K562 (cell line): ENCODE results near the gene TRIM31. TPM values are rescaled to one million over a fixed set of nuclear protein-coding genes. Genes with fewer than 3 reads are reported as not detected.

Experiments
- BCL6 ChIP-seq: fragments of 250-450 bp; sonication (Bioruptor Pico); IDR thresholded peaks from 2 replicates; pipeline ENCODE4 v1.4.0; 2020
- HIVEP1 ChIP-seq: fragments of 250-450 bp; sonication (Bioruptor Pico); IDR thresholded peaks from 2 replicates; pipeline ENCODE4 v1.4.0; 2020; ENCODE audit warnings: mild to moderate bottlenecking
- TAF15 ChIP-seq: fragments of 200-400 bp; formaldehyde crosslinking; IDR thresholded peaks from 2 replicates; pipeline ENCODE4 v1.6.1; 2017; ENCODE audit warnings: mild to moderate bottlenecking, low read depth, low read length, moderate library complexity
- TSC22D4 ChIP-seq: fragments of 450-650 bp; IDR thresholded peaks from 2 replicates; pipeline ENCODE4 v1.6.1; 2016; ENCODE audit warnings: missing genetic modification characterization, missing biosample characterization, control low read depth
- ZNF41 ChIP-seq: fragments of 250-450 bp; sonication (Bioruptor Pico); conservative IDR thresholded peaks from 2 replicates; pipeline ENCODE4 v1.4.0; 2020; ENCODE audit warnings: mild to moderate bottlenecking
- polyA plus RNA-seq, 8 experiments: library from polyadenylated mRNA; depleted of rRNA in 4 of 8; stranded (reverse) in 5 of 8; unstranded in 3 of 8; fragments of >200 nt; fragmentation: Nextera tagmentation in 2 of 8; fragmentation: Illumina TruSeq in 1 of 8; extraction: Ambion mirVana in 2 of 8; extraction: Trizol in 1 of 8; gene quantifications; 2 replicates each; pipeline versions ENCODE4 v1.2.1 to v1.2.3, GENCODE V29; 2011 to 2014; ENCODE audit warnings: inconsistent platforms in 1 of 8, missing spikeins in 1 of 8
- total RNA-seq, 7 experiments: library from RNA; depleted of rRNA in 6 of 7; stranded (reverse); fragments of >200 nt in 6 of 7; fragmentation: Illumina TruSeq in 2 of 7; extraction: Trizol in 2 of 7; gene quantifications; 2 replicates each; pipeline versions ENCODE4 v1.2.1 to v1.2.3, GENCODE V29; 2011 to 2021; ENCODE audit warnings: low replicate concordance in 1 of 7
- TF ChIP-seq, protein P1 (sequence below): fragments of 250-450 bp; sonication (Bioruptor Pico); IDR thresholded peaks from 2 replicates; pipeline ENCODE4 v1.9.0; 2021; ENCODE audit warnings: mild to moderate bottlenecking
- TF ChIP-seq, protein P2 (sequence below): sonication (generic); formaldehyde crosslinking; IDR thresholded peaks from 2 replicates; pipeline ENCODE4 v1.8.1; 2022; ENCODE audit warnings: missing genetic modification reagents
- TF ChIP-seq, protein P3 (sequence below), 2 experiments: fragments of 450-650 bp; formaldehyde crosslinking in 1 of 2; IDR thresholded peaks; 2 replicates each; pipeline versions ENCODE4 v1.4.0 to v1.6.1; 2014 to 2020; ENCODE audit warnings: mild to moderate bottlenecking in 2 of 2, borderline replicate concordance in 1 of 2, low read depth in 1 of 2
- TF ChIP-seq, protein P4 (sequence below): sonication (generic); formaldehyde crosslinking; IDR thresholded peaks from 2 replicates; pipeline ENCODE4 v1.8.0; 2022; ENCODE audit warnings: missing genetic modification reagents, mild to moderate bottlenecking, borderline replicate concordance
- TF ChIP-seq, protein P5 (sequence below): fragments of 200-800 bp; sonication (Bioruptor generic); IDR thresholded peaks from 2 replicates; pipeline ENCODE4 v1.6.1; 2016; ENCODE audit warnings: missing genetic modification characterization, missing compliant biosample characterization

Gene TRIM31
- total and polyA plus RNA-seq, 9 of the 15 experiments (the other 6 are each of a cell fraction or from before 2014, with no cell fraction given), result not detected

DNA sequence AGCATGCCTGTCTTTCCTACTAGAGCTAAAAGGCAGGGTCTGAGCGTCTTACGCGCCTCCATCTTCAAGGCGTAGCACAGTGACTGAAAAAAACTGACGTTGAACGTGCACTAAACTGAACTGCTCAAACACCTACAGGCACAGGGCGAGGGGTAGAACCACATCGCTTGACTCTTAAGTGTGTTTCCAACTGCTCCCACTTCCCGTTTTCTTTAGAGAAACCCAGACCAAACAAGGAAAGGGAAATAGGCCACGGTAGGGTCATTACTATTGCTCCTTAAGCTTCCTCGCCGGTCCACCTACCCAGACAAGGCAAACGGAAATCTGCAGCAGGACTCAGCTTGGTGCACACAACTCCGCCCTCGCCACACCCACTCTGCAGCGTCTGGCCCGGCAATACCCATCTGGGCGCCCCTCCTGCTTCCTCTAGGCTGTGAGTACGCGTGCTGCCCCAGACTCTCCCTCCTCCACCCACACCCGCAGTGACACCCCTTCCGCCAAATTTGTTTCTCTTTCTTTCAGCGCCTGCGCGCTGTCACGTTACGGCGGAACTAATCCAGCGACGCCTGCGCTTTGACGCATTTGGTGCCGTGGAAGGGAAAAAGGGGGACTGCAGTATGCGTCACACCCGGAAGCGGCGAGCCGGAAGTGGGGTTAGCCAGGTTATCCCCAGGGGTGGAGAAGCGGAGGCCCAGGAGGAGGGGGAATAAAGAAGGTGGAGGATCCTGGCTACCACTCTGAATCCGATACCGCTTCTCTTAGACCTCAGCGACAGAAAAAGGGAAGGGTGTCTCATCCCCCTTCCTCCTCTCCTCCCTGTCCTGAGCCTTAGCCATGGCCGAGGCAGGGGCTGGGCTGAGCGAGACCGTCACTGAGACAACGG, 46.1 kb downstream of the TRIM31 start, which contains the start of gene PPP1R11 (continued):
- TF ChIP-seq, protein P1, sequence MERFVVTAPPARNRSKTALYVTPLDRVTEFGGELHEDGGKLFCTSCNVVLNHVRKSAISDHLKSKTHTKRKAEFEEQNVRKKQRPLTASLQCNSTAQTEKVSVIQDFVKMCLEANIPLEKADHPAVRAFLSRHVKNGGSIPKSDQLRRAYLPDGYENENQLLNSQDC (CRISPR knock-in tag), result no peak
- TF ChIP-seq HIVEP1 (CRISPR knock-in tag), result 0 out of 2 replicates have a peak, but pooled peaks have one; percentile 48
- TF ChIP-seq, protein P2, sequence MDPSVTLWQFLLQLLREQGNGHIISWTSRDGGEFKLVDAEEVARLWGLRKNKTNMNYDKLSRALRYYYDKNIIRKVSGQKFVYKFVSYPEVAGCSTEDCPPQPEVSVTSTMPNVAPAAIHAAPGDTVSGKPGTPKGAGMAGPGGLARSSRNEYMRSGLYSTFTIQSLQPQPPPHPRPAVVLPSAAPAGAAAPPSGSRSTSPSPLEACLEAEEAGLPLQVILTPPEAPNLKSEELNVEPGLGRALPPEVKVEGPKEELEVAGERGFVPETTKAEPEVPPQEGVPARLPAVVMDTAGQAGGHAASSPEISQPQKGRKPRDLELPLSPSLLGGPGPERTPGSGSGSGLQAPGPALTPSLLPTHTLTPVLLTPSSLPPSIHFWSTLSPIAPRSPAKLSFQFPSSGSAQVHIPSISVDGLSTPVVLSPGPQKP (CRISPR knock-in tag), result no peak
- no peak for TF ChIP-seq BCL6 (CRISPR knock-in tag)
- TF ChIP-seq, protein P3, sequence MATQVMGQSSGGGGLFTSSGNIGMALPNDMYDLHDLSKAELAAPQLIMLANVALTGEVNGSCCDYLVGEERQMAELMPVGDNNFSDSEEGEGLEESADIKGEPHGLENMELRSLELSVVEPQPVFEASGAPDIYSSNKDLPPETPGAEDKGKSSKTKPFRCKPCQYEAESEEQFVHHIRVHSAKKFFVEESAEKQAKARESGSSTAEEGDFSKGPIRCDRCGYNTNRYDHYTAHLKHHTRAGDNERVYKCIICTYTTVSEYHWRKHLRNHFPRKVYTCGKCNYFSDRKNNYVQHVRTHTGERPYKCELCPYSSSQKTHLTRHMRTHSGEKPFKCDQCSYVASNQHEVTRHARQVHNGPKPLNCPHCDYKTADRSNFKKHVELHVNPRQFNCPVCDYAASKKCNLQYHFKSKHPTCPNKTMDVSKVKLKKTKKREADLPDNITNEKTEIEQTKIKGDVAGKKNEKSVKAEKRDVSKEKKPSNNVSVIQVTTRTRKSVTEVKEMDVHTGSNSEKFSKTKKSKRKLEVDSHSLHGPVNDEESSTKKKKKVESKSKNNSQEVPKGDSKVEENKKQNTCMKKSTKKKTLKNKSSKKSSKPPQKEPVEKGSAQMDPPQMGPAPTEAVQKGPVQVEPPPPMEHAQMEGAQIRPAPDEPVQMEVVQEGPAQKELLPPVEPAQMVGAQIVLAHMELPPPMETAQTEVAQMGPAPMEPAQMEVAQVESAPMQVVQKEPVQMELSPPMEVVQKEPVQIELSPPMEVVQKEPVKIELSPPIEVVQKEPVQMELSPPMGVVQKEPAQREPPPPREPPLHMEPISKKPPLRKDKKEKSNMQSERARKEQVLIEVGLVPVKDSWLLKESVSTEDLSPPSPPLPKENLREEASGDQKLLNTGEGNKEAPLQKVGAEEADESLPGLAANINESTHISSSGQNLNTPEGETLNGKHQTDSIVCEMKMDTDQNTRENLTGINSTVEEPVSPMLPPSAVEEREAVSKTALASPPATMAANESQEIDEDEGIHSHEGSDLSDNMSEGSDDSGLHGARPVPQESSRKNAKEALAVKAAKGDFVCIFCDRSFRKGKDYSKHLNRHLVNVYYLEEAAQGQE (IDR thresholded peaks at IDR 0.05; ENCODE audit: borderline replicate concordance), result no peak; the same call in 1 of the 2 replicates
- TF ChIP-seq, protein P3 (CRISPR knock-in tag; IDR thresholded peaks at IDR 0.05; ENCODE audit: low read depth), result no peak; the same call in 1 of the 2 replicates
- TF ChIP-seq, protein P4, sequence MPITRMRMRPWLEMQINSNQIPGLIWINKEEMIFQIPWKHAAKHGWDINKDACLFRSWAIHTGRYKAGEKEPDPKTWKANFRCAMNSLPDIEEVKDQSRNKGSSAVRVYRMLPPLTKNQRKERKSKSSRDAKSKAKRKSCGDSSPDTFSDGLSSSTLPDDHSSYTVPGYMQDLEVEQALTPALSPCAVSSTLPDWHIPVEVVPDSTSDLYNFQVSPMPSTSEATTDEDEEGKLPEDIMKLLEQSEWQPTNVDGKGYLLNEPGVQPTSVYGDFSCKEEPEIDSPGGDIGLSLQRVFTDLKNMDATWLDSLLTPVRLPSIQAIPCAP (CRISPR knock-in tag), result no peak
- no peak for TF ChIP-seq TAF15
- no peak for TF ChIP-seq ZNF41
- no peak for TF ChIP-seq TSC22D4 (tag)
- TF ChIP-seq, protein P5, sequence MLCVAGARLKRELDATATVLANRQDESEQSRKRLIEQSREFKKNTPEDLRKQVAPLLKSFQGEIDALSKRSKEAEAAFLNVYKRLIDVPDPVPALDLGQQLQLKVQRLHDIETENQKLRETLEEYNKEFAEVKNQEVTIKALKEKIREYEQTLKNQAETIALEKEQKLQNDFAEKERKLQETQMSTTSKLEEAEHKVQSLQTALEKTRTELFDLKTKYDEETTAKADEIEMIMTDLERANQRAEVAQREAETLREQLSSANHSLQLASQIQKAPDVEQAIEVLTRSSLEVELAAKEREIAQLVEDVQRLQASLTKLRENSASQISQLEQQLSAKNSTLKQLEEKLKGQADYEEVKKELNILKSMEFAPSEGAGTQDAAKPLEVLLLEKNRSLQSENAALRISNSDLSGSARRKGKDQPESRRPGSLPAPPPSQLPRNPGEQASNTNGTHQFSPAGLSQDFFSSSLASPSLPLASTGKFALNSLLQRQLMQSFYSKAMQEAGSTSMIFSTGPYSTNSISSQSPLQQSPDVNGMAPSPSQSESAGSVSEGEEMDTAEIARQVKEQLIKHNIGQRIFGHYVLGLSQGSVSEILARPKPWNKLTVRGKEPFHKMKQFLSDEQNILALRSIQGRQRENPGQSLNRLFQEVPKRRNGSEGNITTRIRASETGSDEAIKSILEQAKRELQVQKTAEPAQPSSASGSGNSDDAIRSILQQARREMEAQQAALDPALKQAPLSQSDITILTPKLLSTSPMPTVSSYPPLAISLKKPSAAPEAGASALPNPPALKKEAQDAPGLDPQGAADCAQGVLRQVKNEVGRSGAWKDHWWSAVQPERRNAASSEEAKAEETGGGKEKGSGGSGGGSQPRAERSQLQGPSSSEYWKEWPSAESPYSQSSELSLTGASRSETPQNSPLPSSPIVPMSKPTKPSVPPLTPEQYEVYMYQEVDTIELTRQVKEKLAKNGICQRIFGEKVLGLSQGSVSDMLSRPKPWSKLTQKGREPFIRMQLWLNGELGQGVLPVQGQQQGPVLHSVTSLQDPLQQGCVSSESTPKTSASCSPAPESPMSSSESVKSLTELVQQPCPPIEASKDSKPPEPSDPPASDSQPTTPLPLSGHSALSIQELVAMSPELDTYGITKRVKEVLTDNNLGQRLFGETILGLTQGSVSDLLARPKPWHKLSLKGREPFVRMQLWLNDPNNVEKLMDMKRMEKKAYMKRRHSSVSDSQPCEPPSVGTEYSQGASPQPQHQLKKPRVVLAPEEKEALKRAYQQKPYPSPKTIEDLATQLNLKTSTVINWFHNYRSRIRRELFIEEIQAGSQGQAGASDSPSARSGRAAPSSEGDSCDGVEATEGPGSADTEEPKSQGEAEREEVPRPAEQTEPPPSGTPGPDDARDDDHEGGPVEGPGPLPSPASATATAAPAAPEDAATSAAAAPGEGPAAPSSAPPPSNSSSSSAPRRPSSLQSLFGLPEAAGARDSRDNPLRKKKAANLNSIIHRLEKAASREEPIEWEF, result no peak
